IMR-90 (cell line): ENCODE measurements around the gene SELENOH. TPM values are rescaled to one million over a fixed set of nuclear protein-coding genes. Genes with fewer than 3 reads are reported as not detected.

Experiments used
- ATAC-seq: fragments of 200-7000 bp; cut with Tn5 transposase; 2 replicates; pipeline ENCODE4 v1.9.1; 2020; ENCODE audit warnings: low read depth, mild to moderate bottlenecking, moderate library complexity
- BruUV-seq: library from RNA; stranded (reverse); fragments of 400-500 nt; replicated peaks from 2 replicates; lab custom pipeline; 2021; lab: Mats Ljungman, UMichigan
- CTCF ChIA-PET: fragments of 300-600 bp; formaldehyde crosslinking; extraction: SDS; loops from one replicate; lab custom pipeline; 2021; ENCODE audit warnings: antibody characterized with exemption; lab: Yijun Ruan, JAX
- POLR2A ChIA-PET: fragments of 300-600 bp; sonication (Branson Sonifier 250); formaldehyde crosslinking; loops from one replicate; lab custom pipeline; 2022; ENCODE audit warnings: antibody characterized with exemption; ENCODE audit not compliant: unreplicated experiment; lab: Charles Lee
- DNase-seq: peaks from one replicate; pipeline ENCODE4 v3.0.0; 2013
- H2AFZ ChIP-seq: replicated peaks from 2 replicates; pipeline ENCODE3; 2013; ENCODE audit warnings: low read length, mild to moderate bottlenecking; ENCODE audit not compliant: poor library complexity
- H2AK5ac ChIP-seq: 2 replicates; pipeline ENCODE4 v1.6.1; 2013; ENCODE audit warnings: low read depth, low read length, inconsistent platforms
- H2AK9ac ChIP-seq: replicated peaks from 2 replicates; pipeline ENCODE3; 2013; ENCODE audit warnings: mild to moderate bottlenecking, low read depth, low read length, moderate library complexity; ENCODE audit not compliant: poor library complexity
- H2BK120ac ChIP-seq: 2 replicates; pipeline ENCODE4 v1.6.1; 2013; ENCODE audit warnings: low read depth, low read length, inconsistent platforms
- H2BK15ac ChIP-seq: 3 replicates; pipeline ENCODE4 v1.6.1; 2013; ENCODE audit warnings: low read depth, low read length, inconsistent platforms
- H2BK20ac ChIP-seq: 2 replicates; pipeline ENCODE4 v1.6.1; 2013; ENCODE audit warnings: low read depth, mild to moderate bottlenecking, inconsistent platforms, low read length, moderate library complexity
- H2BK5ac ChIP-seq: 2 replicates; pipeline ENCODE4 v1.6.1; 2013; ENCODE audit warnings: mild to moderate bottlenecking, low read depth, low read length, inconsistent platforms; ENCODE audit not compliant: poor library complexity, severe bottlenecking
- H3K14ac ChIP-seq: replicated peaks from 2 replicates; pipeline ENCODE4 v1.6.1; 2013; ENCODE audit warnings: low read depth, low read length, inconsistent platforms
- H3K18ac ChIP-seq: 2 replicates; pipeline ENCODE4 v1.6.1; 2013; ENCODE audit warnings: low read depth, low read length, control low read depth
- H3K23ac ChIP-seq: 2 replicates; pipeline ENCODE4 v1.6.1; 2013; ENCODE audit warnings: low read depth, low read length, inconsistent platforms
- H3K27ac ChIP-seq: 2 replicates; pipeline ENCODE4 v1.5.1; 2013; ENCODE audit warnings: mild to moderate bottlenecking, control low read depth, low read length; ENCODE audit not compliant: insufficient read depth
- H3K27me3 ChIP-seq: 2 replicates; pipeline ENCODE4 v1.6.1; 2013; ENCODE audit warnings: low read length; ENCODE audit not compliant: control insufficient read depth, insufficient read depth
- H3K36me3 ChIP-seq: 2 replicates; pipeline ENCODE4 v1.6.1; 2013; ENCODE audit warnings: low read length, mixed read lengths; ENCODE audit not compliant: control insufficient read depth, insufficient read depth
- H3K4ac ChIP-seq: 2 replicates; pipeline ENCODE4 v1.6.1; 2013; ENCODE audit warnings: low read depth, low read length, inconsistent platforms
- H3K4me1 ChIP-seq: 2 replicates; pipeline ENCODE4 v1.6.1; 2013; ENCODE audit warnings: low read length, mixed read lengths; ENCODE audit not compliant: control insufficient read depth, insufficient read depth
- H3K4me2 ChIP-seq: 2 replicates; pipeline ENCODE4 v1.6.1; 2013; ENCODE audit warnings: low read depth, mild to moderate bottlenecking, control low read depth, low read length, moderate library complexity
- H3K4me3 ChIP-seq: 2 replicates; pipeline ENCODE4 v1.5.1; 2013; ENCODE audit warnings: low read depth, mild to moderate bottlenecking, control low read depth, low read length, moderate library complexity; ENCODE audit not compliant: insufficient read depth
- H3K56ac ChIP-seq: 2 replicates; pipeline ENCODE4 v1.6.1; 2013; ENCODE audit warnings: low read length, inconsistent platforms; ENCODE audit not compliant: insufficient read depth; ENCODE audit errors: extremely low read depth
- H3K79me1 ChIP-seq, 2 experiments: 2 replicates each; pipeline ENCODE4 v1.6.1; 2013; ENCODE audit warnings: low read length in 2 of 2, inconsistent platforms in 1 of 2, low read depth in 1 of 2
- H3K9ac ChIP-seq: 2 replicates; pipeline ENCODE4 v1.6.1; 2013; ENCODE audit warnings: low read depth, low read length, control low read depth
- H3K9me1 ChIP-seq: 2 replicates; pipeline ENCODE4 v1.6.1; 2013; ENCODE audit warnings: low read length, inconsistent platforms; ENCODE audit not compliant: insufficient read depth
- H3K9me3 ChIP-seq: 2 replicates; pipeline ENCODE4 v1.6.1; 2013; ENCODE audit warnings: low read length; ENCODE audit not compliant: control insufficient read depth, insufficient read depth
- H4K20me1 ChIP-seq: 2 replicates; pipeline ENCODE4 v1.6.1; 2013; ENCODE audit warnings: low read length, inconsistent platforms; ENCODE audit not compliant: insufficient read depth
- H4K5ac ChIP-seq: 2 replicates; pipeline ENCODE4 v1.6.1; 2013; ENCODE audit warnings: mild to moderate bottlenecking, low read depth, low read length, control low read depth
- H4K8ac ChIP-seq, 2 experiments: 2 replicates each; pipeline ENCODE4 v1.6.1; 2013; ENCODE audit warnings: low read depth in 2 of 2, low read length in 2 of 2, control low read depth in 1 of 2, inconsistent platforms in 1 of 2
- H4K91ac ChIP-seq: 2 replicates; pipeline ENCODE4 v1.6.1; 2013; ENCODE audit warnings: low read depth, low read length, inconsistent platforms; ENCODE audit not compliant: insufficient read depth
- BHLHE40 ChIP-seq: fragments of 150-350 bp; IDR thresholded peaks from 2 replicates; pipeline ENCODE4 v1.6.1; 2016; ENCODE audit warnings: mild to moderate bottlenecking, low read depth, low read length
- CEBPB ChIP-seq: IDR thresholded peaks from 2 replicates; pipeline ENCODE4 v1.6.1; 2012; ENCODE audit warnings: low read depth, low read length, improper control_type of control experiment
- CHD1 ChIP-seq: IDR thresholded peaks from 2 replicates; pipeline ENCODE4 v1.6.1; 2012; ENCODE audit warnings: low read depth, low read length, improper control_type of control experiment
- ELK1 ChIP-seq: fragments of 150-350 bp; IDR thresholded peaks from 2 replicates; pipeline ENCODE4 v1.6.1; 2016; ENCODE audit warnings: low read depth, mild to moderate bottlenecking, low read length, moderate library complexity, borderline replicate concordance
- FOS ChIP-seq: fragments of 150-350 bp; IDR thresholded peaks from 2 replicates; pipeline ENCODE4 v1.6.1; 2016; ENCODE audit warnings: low read depth, low read length
- MAZ ChIP-seq: IDR thresholded peaks from 2 replicates; pipeline ENCODE4 v1.6.1; 2012; ENCODE audit warnings: low read depth, mild to moderate bottlenecking, low read length, improper control_type of control experiment, moderate library complexity, borderline replicate concordance
- MXI1 ChIP-seq: IDR thresholded peaks from 2 replicates; pipeline ENCODE4 v1.6.1; 2012; ENCODE audit warnings: low read depth, mild to moderate bottlenecking, low read length, moderate library complexity, borderline replicate concordance
- POLR2A ChIP-seq: IDR thresholded peaks from 2 replicates; pipeline ENCODE4 v1.6.1; 2012; ENCODE audit warnings: mild to moderate bottlenecking, low read depth, low read length
- RAD21 ChIP-seq: IDR thresholded peaks from 2 replicates; pipeline ENCODE4 v1.6.1; 2012; ENCODE audit warnings: low read length, improper control_type of control experiment
- RCOR1 ChIP-seq: IDR thresholded peaks from 2 replicates; pipeline ENCODE4 v1.6.1; 2012; ENCODE audit warnings: mild to moderate bottlenecking, low read length, improper control_type of control experiment; ENCODE audit not compliant: insufficient replicate concordance
- RFX5 ChIP-seq: IDR thresholded peaks from 2 replicates; pipeline ENCODE4 v1.8.0; 2012; ENCODE audit warnings: low read depth, mild to moderate bottlenecking, low read length, moderate library complexity
- SMC3 ChIP-seq: fragments of 150-350 bp; IDR thresholded peaks from 2 replicates; pipeline ENCODE4 v1.6.1; 2016; ENCODE audit warnings: low read depth, mild to moderate bottlenecking, antibody characterized with exemption, low read length, moderate library complexity
- WGBS, 2 experiments: methylation state at CpG; one replicate each; pipeline versions ENCODE4 v1.1.5 to v1.1.7; 2013; ENCODE audit warnings: missing lambda C conversion rate in 2 of 2; ENCODE audit not compliant: insufficient read length in 1 of 2; ENCODE audit errors: extremely low coverage in 2 of 2; 5-methylcytosine and 5-hydroxymethylcytosine counted together
- dilution Hi-C: fragments of 300-500 bp; cut with HindIII; formaldehyde crosslinking; loops from one replicate; pipeline ENCODE4 v1.14.3; 2018; ENCODE audit warnings: low sequenced_read_pairs; ENCODE audit not compliant: unreplicated experiment
- in situ Hi-C: fragments of 300-500 bp; cut with MboI; formaldehyde crosslinking; loops from 3 replicates; pipeline ENCODE4 v1.14.3; 2019; ENCODE audit warnings: low sequenced_read_pairs, inconsistent platforms, mixed read lengths
- intact Hi-C: fragments of 100-400 bp; cut with micrococcal nuclease; formaldehyde crosslinking; loops from 2 replicates; pipeline ENCODE4 v1.10.0; 2022
- polyA plus RNA-seq, 3 experiments: library from polyadenylated mRNA; depleted of rRNA; stranded (reverse); fragments of >200 nt; gene quantifications; 2 replicates each; pipeline ENCODE4 v1.2.3, GENCODE V29; 2012; ENCODE audit warnings: low replicate concordance in 1 of 3
- total RNA-seq: library from RNA; depleted of rRNA; stranded (reverse); fragments of >200 nt; gene quantifications from 2 replicates; pipeline ENCODE4 v1.2.3, GENCODE V29; 2012
- TF ChIP-seq, protein P1 (sequence below): fragments of 150-350 bp; IDR thresholded peaks from 2 replicates; pipeline ENCODE4 v1.6.1; 2017; ENCODE audit warnings: mild to moderate bottlenecking, antibody characterized with exemption, low read length, low read depth

SELENOH gene
- total and polyA plus RNA-seq, 2 of the 4 experiments (the other 2 are of a cell fraction) = 40.3 to 107 TPM

GRCh38 chr11:57745206-57745605, 3.9 kb downstream of the SELENOH start:
- no peak overlapping the region for H2BK120ac ChIP-seq
- H4K8ac ChIP-seq = no peak overlapping the region
- no peak overlapping the region for H3K27ac ChIP-seq
- no peak for TF ChIP-seq ELK1
- no peak for TF ChIP-seq MAZ
- no peak for TF ChIP-seq MXI1
- no peak for TF ChIP-seq FOS
- TF ChIP-seq CHD1 = no peak
- no peak for TF ChIP-seq BHLHE40
- TF ChIP-seq, protein P1, sequence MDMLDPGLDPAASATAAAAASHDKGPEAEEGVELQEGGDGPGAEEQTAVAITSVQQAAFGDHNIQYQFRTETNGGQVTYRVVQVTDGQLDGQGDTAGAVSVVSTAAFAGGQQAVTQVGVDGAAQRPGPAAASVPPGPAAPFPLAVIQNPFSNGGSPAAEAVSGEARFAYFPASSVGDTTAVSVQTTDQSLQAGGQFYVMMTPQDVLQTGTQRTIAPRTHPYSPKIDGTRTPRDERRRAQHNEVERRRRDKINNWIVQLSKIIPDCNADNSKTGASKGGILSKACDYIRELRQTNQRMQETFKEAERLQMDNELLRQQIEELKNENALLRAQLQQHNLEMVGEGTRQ = no peak
- TF ChIP-seq RCOR1 = no peak
- TF ChIP-seq CEBPB = no peak
- no peak for TF ChIP-seq RFX5
- TF ChIP-seq SMC3 = no peak
- no peak for TF ChIP-seq POLR2A
- no peak for TF ChIP-seq RAD21
- POLR2A ChIA-PET = interaction anchor here (0.9 kb wide), 1 partner anchor 16 kb away, joined by 3 read pairs; no protein-coding TSS in a partner anchor
- H3K4me2 ChIP-seq = no peak overlapping the region
- in situ Hi-C loops = loop anchor here (5.0 to 10.0 kb wide), 2 partner anchors 57 to 770 kb away; no protein-coding TSS in a partner anchor
- peaks cover 22 to 38% of the 10 kb centered on the region in 2 experiments for H3K79me1 ChIP-seq
- H3K23ac ChIP-seq = no peak overlapping the region
- no peak overlapping the region for H2AK9ac ChIP-seq
- H3K4ac ChIP-seq = no peak overlapping the region
- H4K91ac ChIP-seq = no peak overlapping the region
- intact Hi-C loops = loop anchor here (10.0 kb wide), 1 partner anchor 540 kb away; no protein-coding TSS in a partner anchor
- H4K5ac ChIP-seq = no peak overlapping the region
- H3K27me3 ChIP-seq = no peaks in the 10 kb centered on the region
- H3K9ac ChIP-seq = no peak overlapping the region
- no peak overlapping the region for H2AFZ ChIP-seq
- H2BK15ac ChIP-seq = no peak overlapping the region
- no peak overlapping the region for H2BK5ac ChIP-seq
- CTCF ChIA-PET = no interaction called here
- no peaks in the 10 kb centered on the region for H3K9me3 ChIP-seq
- no peak overlapping the region for H3K18ac ChIP-seq
- peaks cover 35% of the 10 kb centered on the region for H3K36me3 ChIP-seq
- no peak overlapping the region for H2BK20ac ChIP-seq
- 71% methylated on average over 3 of the region's 5 CpGs; no CpG with 5 or more reads in 1 of the 2 experiments for WGBS, 2 experiments
- no peak overlapping the region for H3K56ac ChIP-seq
- no TSS peak for BruUV-seq
- H4K20me1 ChIP-seq = no peaks in the 10 kb centered on the region
- dilution Hi-C loops = no loop called here
- no peak for ATAC-seq
- H3K4me1 ChIP-seq = peaks cover 2% of the 10 kb centered on the region; the same call in 1 of the 2 replicates
- H3K14ac ChIP-seq = no peak overlapping the region
- H3K9me1 ChIP-seq = 0 out of 2 replicates have a peak, but pooled peaks cover 3% of the 10 kb centered on the region
- no peak overlapping the region for H2AK5ac ChIP-seq
- DNase-seq = no peak
- no peak overlapping the region for H3K4me3 ChIP-seq
